T-helper 1 cell (primary cell): Measurements from ENCODE around the gene SETDB1.

Experiments used
- DNase-seq, 5 donors: peaks; one replicate each; pipeline ENCODE4 v3.0.0-alpha.2; 2012 to 2020

Gene SETDB1

GRCh38 chr1:150976879-150977694 lies 50.9 kb downstream of the SETDB1 start:
- peak; percentile 53 to 90 (median 55) for DNase-seq

GRCh38 chr1:150979092-150980056 lies 53.2 kb downstream of the SETDB1 start:
- DNase-seq: peak; percentile 70 to 88 (median 83)

GRCh38 chr1:150981177-150981804 lies 55.1 kb downstream of the SETDB1 start:
- DNase-seq: no peak

GRCh38 chr1:150981805-150982712 lies 55.9 kb downstream of the SETDB1 start, which contains the start of gene ANXA9:
Gene ANXA9, plus strand, starts transcription at chr1:150982292. Its CDS starts 814 bp downstream, at chr1:150983106.
- DNase-seq: no peak

GRCh38 chr1:150985179-150985825 lies 59.1 kb downstream of the SETDB1 start:
- DNase-seq: no peak

GRCh38 chr1:150987924-150988323 lies 61.8 kb downstream of the SETDB1 start:
- DNase-seq: no peak

- no peak for DNase-seq
These were observed 66.5 kb downstream of the SETDB1 start for GRCh38 chr1:150992626-150993025.

- DNase-seq: no peak
These were observed 68.1 kb downstream of the SETDB1 start for GRCh38 chr1:150994248-150994647.

GRCh38 chr1:150995460-150995859 lies 69.3 kb downstream of the SETDB1 start:
- no peak for DNase-seq

- peak in 1 of 5 donors; percentile 35 for DNase-seq
These were observed 69.7 kb downstream of the SETDB1 start for GRCh38 chr1:150995896-150996295.

- no peak for DNase-seq
These were observed 71.1 kb downstream of the SETDB1 start for GRCh38 chr1:150997126-150997872.

GRCh38 chr1:150997949-150998348 lies 71.8 kb downstream of the SETDB1 start:
- DNase-seq: no peak

GRCh38 chr1:150999051-150999674 lies 73.0 kb downstream of the SETDB1 start:
- DNase-seq: no peak

- DNase-seq: no peak
These were observed 73.8 kb downstream of the SETDB1 start for GRCh38 chr1:150999926-151000325.

GRCh38 chr1:151000408-151000807 lies 74.2 kb downstream of the SETDB1 start:
- DNase-seq: no peak

GRCh38 chr1:151001602-151002001 lies 75.4 kb downstream of the SETDB1 start:
- no peak for DNase-seq

- no peak for DNase-seq
These were observed 75.9 kb downstream of the SETDB1 start for GRCh38 chr1:151002051-151002450.

- DNase-seq: no peak
These were observed 76.4 kb downstream of the SETDB1 start for GRCh38 chr1:151002611-151003010.

- DNase-seq: peak in 1 of 5 donors; percentile 23
These were observed 77.0 kb downstream of the SETDB1 start for GRCh38 chr1:151003180-151003579.

GRCh38 chr1:151005729-151006319 lies 79.7 kb downstream of the SETDB1 start:
- no peak for DNase-seq
